Measurements from ENCODE around the gene NUB1. TPM values are rescaled to one million over a fixed set of nuclear protein-coding genes. Genes with fewer than 3 reads are reported as not detected.

Gene NUB1
- total RNA-seq, 1 donor from 2014 or later = 61.7 TPM

GRCh38 chr7:151410405-151411390 is 69.1 kb downstream of the NUB1 start:
- Histone ChIP-seq H3K9ac (no peak overlapping the region), H3K4me3 (peak overlapping the region; percentile 71), H3K9me3 (ENCODE audit: low read depth) (no peaks in the 10 kb centered on the region), H3K36me3 (no peaks in the 10 kb centered on the region), H4K20me1 (ENCODE audit: low read depth) (peaks cover 6% of the 10 kb centered on the region), H3K27ac (no peak overlapping the region), H3K27me3 (peaks cover 82% of the 10 kb centered on the region), H3F3A (ENCODE audit: low read depth) (peaks cover 16% of the 10 kb centered on the region), H3K4me2 (peak overlapping the region; percentile 88), H3K79me2 (ENCODE audit: low read depth) (no peaks in the 10 kb centered on the region), H2AFZ (replicated peaks) (peak overlapping the region; percentile 79), H3K4me1 (peaks cover 16% of the 10 kb centered on the region)
- Mint-ChIP-seq H3K4me3 (peak overlapping the region; percentile 87), H3K4me1 (peaks cover 13% of the 10 kb centered on the region), H3K27ac (no peak overlapping the region), H3K27me3 (ENCODE audit: insufficient read depth, low read depth) (peaks cover 21% of the 10 kb centered on the region), H3K9me3 (no peaks in the 10 kb centered on the region), H3K36me3 (peaks cover 6% of the 10 kb centered on the region)
- DNase-seq (ENCODE audit: low spot score) = peak; percentile 71
- TF ChIP-seq CTCF (IDR thresholded peaks at IDR 0.05) = no peak
- no peak for TF ChIP-seq EZH2phosphoT487 (IDR thresholded peaks at IDR 0.05)
- TF ChIP-seq EZH2 (IDR thresholded peaks at IDR 0.05) = no peak

- H3K4me3 ChIP-seq = no peak overlapping the region
- no peak for DNase-seq (ENCODE audit: low spot score)
- no peak overlapping the region for H3K9ac ChIP-seq
- no peak overlapping the region for H3K4me2 ChIP-seq
- no peaks in the 10 kb centered on the region for H3K79me2 ChIP-seq (ENCODE audit: low read depth)
- H3K27ac Mint-ChIP-seq = peak overlapping the region; percentile 57
- peaks cover 21% of the 10 kb centered on the region for H3K27me3 Mint-ChIP-seq (ENCODE audit: insufficient read depth, low read depth)
- no peak overlapping the region for H3K27ac ChIP-seq
- H3K9me3 Mint-ChIP-seq = no peaks in the 10 kb centered on the region
- no peaks in the 10 kb centered on the region for H3K9me3 ChIP-seq (ENCODE audit: low read depth)
- H3K4me1 ChIP-seq = peaks cover 16% of the 10 kb centered on the region
- TF ChIP-seq EZH2 (IDR thresholded peaks at IDR 0.05) (no peak), EZH2phosphoT487 (IDR thresholded peaks at IDR 0.05) (no peak), CTCF (IDR thresholded peaks at IDR 0.05) (no peak)
- H3F3A ChIP-seq (ENCODE audit: low read depth) = peaks cover 16% of the 10 kb centered on the region
- H3K4me1 Mint-ChIP-seq = peaks cover 20% of the 10 kb centered on the region
- H3K27me3 ChIP-seq = peaks cover 90% of the 10 kb centered on the region
- peaks cover 6% of the 10 kb centered on the region for H4K20me1 ChIP-seq (ENCODE audit: low read depth)
- H3K4me3 Mint-ChIP-seq = peak overlapping the region; percentile 87
- no peaks in the 10 kb centered on the region for H3K36me3 ChIP-seq
- peaks cover 4% of the 10 kb centered on the region for H3K36me3 Mint-ChIP-seq
- H2AFZ ChIP-seq (replicated peaks) = no peak overlapping the region
Observed at GRCh38 chr7:151411551-151411950, 69.9 kb downstream of the NUB1 start.

- Mint-ChIP-seq H3K27me3 (ENCODE audit: insufficient read depth, low read depth) (peaks cover 18% of the 10 kb centered on the region), H3K36me3 (peaks cover 2% of the 10 kb centered on the region), H3K4me1 (peaks cover 25% of the 10 kb centered on the region), H3K9me3 (peaks cover 5% of the 10 kb centered on the region), H3K4me3 (peak overlapping the region; percentile 22), H3K27ac (no peak overlapping the region)
- DNase-seq (ENCODE audit: low spot score) = no peak
- Histone ChIP-seq H4K20me1 (ENCODE audit: low read depth) (peaks cover 6% of the 10 kb centered on the region), H3K4me3 (no peak overlapping the region), H3K9me3 (ENCODE audit: low read depth) (no peaks in the 10 kb centered on the region), H2AFZ (replicated peaks) (no peak overlapping the region), H3K27ac (no peak overlapping the region), H3K4me1 (peaks cover 16% of the 10 kb centered on the region), H3K79me2 (ENCODE audit: low read depth) (no peaks in the 10 kb centered on the region), H3K4me2 (no peak overlapping the region), H3F3A (ENCODE audit: low read depth) (peaks cover 16% of the 10 kb centered on the region), H3K9ac (no peak overlapping the region), H3K36me3 (no peaks in the 10 kb centered on the region), H3K27me3 (peaks cover 98% of the 10 kb centered on the region)
- TF ChIP-seq CTCF (IDR thresholded peaks at IDR 0.05) = no peak
- TF ChIP-seq EZH2 (IDR thresholded peaks at IDR 0.05) = no peak
- TF ChIP-seq EZH2phosphoT487 (IDR thresholded peaks at IDR 0.05) = no peak
Observed at GRCh38 chr7:151412318-151412717, 70.7 kb downstream of the NUB1 start.
